ENCODE results near the gene IRAK1. TPM values are rescaled to one million over a fixed set of nuclear protein-coding genes. Genes with fewer than 3 reads are reported as not detected.

The IRAK1 gene
- total and polyA plus RNA-seq, 10 of the 15 experiments (the other 5 are each of a cell fraction or from before 2014, with no cell fraction given) = 4.2 to 136 (median 39.5) TPM

DNA sequence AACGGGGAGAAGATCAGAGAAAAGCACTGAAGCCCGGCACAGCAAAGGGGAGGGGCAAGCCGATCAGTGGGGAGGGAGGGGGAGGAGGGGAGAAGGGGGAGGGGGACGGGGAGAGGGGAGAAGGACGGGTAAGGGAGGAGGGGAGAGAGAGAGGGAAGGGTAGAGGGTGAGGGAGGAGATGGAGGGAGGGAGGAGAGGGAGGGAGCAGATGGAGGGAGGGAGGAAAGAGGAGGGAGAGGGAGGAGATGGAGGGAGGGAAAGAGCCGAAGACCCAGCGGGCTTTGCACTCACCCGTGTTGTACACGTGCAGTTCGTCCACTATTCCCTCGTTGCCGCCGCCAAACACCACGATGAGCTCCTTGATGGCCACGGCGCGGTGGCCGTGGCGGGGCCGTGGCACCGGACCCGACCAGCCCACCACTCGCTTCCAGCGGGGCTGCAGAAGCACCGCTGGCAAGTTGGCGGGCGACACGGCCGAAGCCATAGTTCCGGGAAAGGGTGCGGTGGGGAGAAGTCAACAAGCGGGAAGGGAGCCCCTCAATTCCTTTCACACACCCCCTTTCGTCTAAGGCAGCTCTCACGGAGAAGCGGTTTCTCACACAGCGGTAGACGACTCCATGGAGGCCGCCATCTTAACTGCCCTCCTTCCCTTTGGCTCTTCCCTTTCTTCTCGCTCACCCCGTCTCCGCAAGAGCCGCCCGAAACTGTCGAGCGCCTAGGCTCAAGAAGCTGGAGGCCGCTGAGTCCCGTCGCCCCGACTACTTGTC lies 49.2 kb downstream of the IRAK1 start (continued):
- TF ChIP-seq, protein P1, sequence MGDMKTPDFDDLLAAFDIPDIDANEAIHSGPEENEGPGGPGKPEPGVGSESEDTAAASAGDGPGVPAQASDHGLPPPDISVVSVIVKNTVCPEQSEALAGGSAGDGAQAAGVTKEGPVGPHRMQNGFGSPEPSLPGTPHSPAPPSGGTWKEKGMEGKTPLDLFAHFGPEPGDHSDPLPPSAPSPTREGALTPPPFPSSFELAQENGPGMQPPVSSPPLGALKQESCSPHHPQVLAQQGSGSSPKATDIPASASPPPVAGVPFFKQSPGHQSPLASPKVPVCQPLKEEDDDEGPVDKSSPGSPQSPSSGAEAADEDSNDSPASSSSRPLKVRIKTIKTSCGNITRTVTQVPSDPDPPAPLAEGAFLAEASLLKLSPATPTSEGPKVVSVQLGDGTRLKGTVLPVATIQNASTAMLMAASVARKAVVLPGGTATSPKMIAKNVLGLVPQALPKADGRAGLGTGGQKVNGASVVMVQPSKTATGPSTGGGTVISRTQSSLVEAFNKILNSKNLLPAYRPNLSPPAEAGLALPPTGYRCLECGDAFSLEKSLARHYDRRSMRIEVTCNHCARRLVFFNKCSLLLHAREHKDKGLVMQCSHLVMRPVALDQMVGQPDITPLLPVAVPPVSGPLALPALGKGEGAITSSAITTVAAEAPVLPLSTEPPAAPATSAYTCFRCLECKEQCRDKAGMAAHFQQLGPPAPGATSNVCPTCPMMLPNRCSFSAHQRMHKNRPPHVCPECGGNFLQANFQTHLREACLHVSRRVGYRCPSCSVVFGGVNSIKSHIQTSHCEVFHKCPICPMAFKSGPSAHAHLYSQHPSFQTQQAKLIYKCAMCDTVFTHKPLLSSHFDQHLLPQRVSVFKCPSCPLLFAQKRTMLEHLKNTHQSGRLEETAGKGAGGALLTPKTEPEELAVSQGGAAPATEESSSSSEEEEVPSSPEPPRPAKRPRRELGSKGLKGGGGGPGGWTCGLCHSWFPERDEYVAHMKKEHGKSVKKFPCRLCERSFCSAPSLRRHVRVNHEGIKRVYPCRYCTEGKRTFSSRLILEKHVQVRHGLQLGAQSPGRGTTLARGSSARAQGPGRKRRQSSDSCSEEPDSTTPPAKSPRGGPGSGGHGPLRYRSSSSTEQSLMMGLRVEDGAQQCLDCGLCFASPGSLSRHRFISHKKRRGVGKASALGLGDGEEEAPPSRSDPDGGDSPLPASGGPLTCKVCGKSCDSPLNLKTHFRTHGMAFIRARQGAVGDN (IDR thresholded peaks at IDR 0.05) = 0 out of 2 replicates have a peak, but pooled peaks have one; percentile 39
- no peak for TF ChIP-seq MYB (IDR thresholded peaks at IDR 0.05; ENCODE audit: borderline replicate concordance, low read depth, low read length)
- no peak for TF ChIP-seq CBX5 (IDR thresholded peaks at IDR 0.05; ENCODE audit: low read depth)
- TF ChIP-seq, protein P2, sequence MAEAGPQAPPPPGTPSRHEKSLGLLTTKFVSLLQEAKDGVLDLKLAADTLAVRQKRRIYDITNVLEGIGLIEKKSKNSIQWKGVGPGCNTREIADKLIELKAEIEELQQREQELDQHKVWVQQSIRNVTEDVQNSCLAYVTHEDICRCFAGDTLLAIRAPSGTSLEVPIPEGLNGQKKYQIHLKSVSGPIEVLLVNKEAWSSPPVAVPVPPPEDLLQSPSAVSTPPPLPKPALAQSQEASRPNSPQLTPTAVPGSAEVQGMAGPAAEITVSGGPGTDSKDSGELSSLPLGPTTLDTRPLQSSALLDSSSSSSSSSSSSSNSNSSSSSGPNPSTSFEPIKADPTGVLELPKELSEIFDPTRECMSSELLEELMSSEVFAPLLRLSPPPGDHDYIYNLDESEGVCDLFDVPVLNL (IDR thresholded peaks at IDR 0.05; ENCODE audit: low read depth, low read length) = no peak
- no peak for TF ChIP-seq FOXK2 (IDR thresholded peaks at IDR 0.05)
- no peak for TF ChIP-seq CREM (IDR thresholded peaks at IDR 0.05; ENCODE audit: low read depth)
- TF ChIP-seq BHLHE40 (IDR thresholded peaks at IDR 0.05; ENCODE audit: borderline replicate concordance in 1 of 2, low read depth in 2 of 2, low read length in 1 of 2) = peak; percentile 28 to 86; a peak in 2 of 4 replicates
- TF ChIP-seq TCF12 (IDR thresholded peaks at IDR 0.05; ENCODE audit: low read depth, low read length) = no peak
- TF ChIP-seq PAX8 (IDR thresholded peaks at IDR 0.05) = no peak
- TF ChIP-seq STAT1 (conservative IDR thresholded peaks at IDR 0.05) = 0 out of 2 replicates have a peak, but pooled peaks have one; percentile 30
- TF ChIP-seq EP300 (IDR thresholded peaks at IDR 0.05; ENCODE audit: borderline replicate concordance in 1 of 2, control insufficient read depth in 1 of 2, low read depth in 2 of 2, low read length in 2 of 2) = no peak
- TF ChIP-seq EGR1 (IDR thresholded peaks at IDR 0.05; ENCODE audit: borderline replicate concordance in 1 of 2, low read depth in 2 of 2, low read length in 2 of 2) = no peak
- no peak for TF ChIP-seq CUX1 (IDR thresholded peaks at IDR 0.05; ENCODE audit: insufficient replicate concordance, low read depth, low read length)
- no peak for TF ChIP-seq TARDBP (IDR thresholded peaks at IDR 0.05; ENCODE audit: borderline replicate concordance)
